ENCODE results near the gene PARD6G. TPM values are rescaled to one million over a fixed set of nuclear protein-coding genes. Genes with fewer than 3 reads are reported as not detected.

PARD6G gene
- total RNA-seq, 1 experiment from 2014 or later, result 0.15 TPM

- no peak for TF ChIP-seq CTCF (conservative IDR thresholded peaks at IDR 0.05)
- no peak for TF ChIP-seq EZH2 (IDR thresholded peaks at IDR 0.05; ENCODE audit: low read depth)
- no peaks in the 10 kb centered on the region for H3K36me3 ChIP-seq (ENCODE audit: low read depth)
- ChIA-PET CTCF (no interaction called here), POLR2A (ENCODE audit: unreplicated experiment) (no interaction called here)
- BruUV-seq (replicated peaks), result no TSS peak
- no peaks in the 10 kb centered on the region for H3K27me3 ChIP-seq (ENCODE audit: insufficient read depth, low read depth)
- no peaks in the 10 kb centered on the region for H3K4me1 ChIP-seq (replicated peaks; ENCODE audit: insufficient read depth)
- no peak overlapping the region for H2AFZ ChIP-seq
- no peak overlapping the region for H3K4me2 ChIP-seq
- H4K20me1 ChIP-seq (ENCODE audit: insufficient read depth), result no peaks in the 10 kb centered on the region; the same call in 1 of the 2 replicates
- H3K4me3 ChIP-seq, result no peak overlapping the region
- no peaks in the 10 kb centered on the region for H3K79me2 ChIP-seq (ENCODE audit: low read depth)
- no peaks in the 10 kb centered on the region for H3K9me2 ChIP-seq (ENCODE audit: insufficient read depth)
- intact Hi-C loops (cut with micrococcal nuclease; ENCODE audit: unreplicated experiment), result no loop called here
- no peak for DNase-seq
- no peaks in the 10 kb centered on the region for H3F3A ChIP-seq (ENCODE audit: insufficient read depth, low read depth)
- no peak overlapping the region for H3K27ac ChIP-seq
- H3K9me3 ChIP-seq (ENCODE audit: insufficient read depth, low read depth), result no peaks in the 10 kb centered on the region
Measured at GRCh38 chr18:80245781-80246444, 1.4 kb downstream of the PARD6G start.

GRCh38 chr18:80244956-80245730 is 2.2 kb downstream of the PARD6G start:
- no peaks in the 10 kb centered on the region for H3K9me2 ChIP-seq (ENCODE audit: insufficient read depth)
- DNase-seq, result no peak
- H3K9me3 ChIP-seq (ENCODE audit: insufficient read depth, low read depth), result no peaks in the 10 kb centered on the region
- H2AFZ ChIP-seq, result no peak overlapping the region
- H3K4me2 ChIP-seq, result no peak overlapping the region
- no peak overlapping the region for H3K4me3 ChIP-seq
- no peaks in the 10 kb centered on the region for H3K36me3 ChIP-seq (ENCODE audit: low read depth)
- CTCF ChIA-PET, result no interaction called here
- H3K27me3 ChIP-seq (ENCODE audit: insufficient read depth, low read depth), result peaks cover 2% of the 10 kb centered on the region; the same call in 1 of the 2 replicates
- POLR2A ChIA-PET (ENCODE audit: unreplicated experiment), result no interaction called here
- H4K20me1 ChIP-seq (ENCODE audit: insufficient read depth), result no peaks in the 10 kb centered on the region; the same call in 1 of the 2 replicates
- H3K27ac ChIP-seq, result no peak overlapping the region
- no peaks in the 10 kb centered on the region for H3K4me1 ChIP-seq (replicated peaks; ENCODE audit: insufficient read depth)
- intact Hi-C loops (cut with micrococcal nuclease; ENCODE audit: unreplicated experiment), result no loop called here
- H3F3A ChIP-seq (ENCODE audit: insufficient read depth, low read depth), result no peaks in the 10 kb centered on the region
- H3K79me2 ChIP-seq (ENCODE audit: low read depth), result no peaks in the 10 kb centered on the region
- no peak for TF ChIP-seq EZH2 (IDR thresholded peaks at IDR 0.05; ENCODE audit: low read depth)
- no peak for TF ChIP-seq CTCF (conservative IDR thresholded peaks at IDR 0.05)
- BruUV-seq (replicated peaks), result no TSS peak

- Histone ChIP-seq H3K27ac (no peak overlapping the region), H3K4me3 (no peak overlapping the region), H3K9me3 (ENCODE audit: insufficient read depth, low read depth) (no peaks in the 10 kb centered on the region), H3K79me2 (ENCODE audit: low read depth) (no peaks in the 10 kb centered on the region), H3K36me3 (ENCODE audit: low read depth) (no peaks in the 10 kb centered on the region), H3K4me2 (no peak overlapping the region), H2AFZ (no peak overlapping the region), H3K4me1 (replicated peaks; ENCODE audit: insufficient read depth) (no peaks in the 10 kb centered on the region), H3F3A (ENCODE audit: insufficient read depth, low read depth) (no peaks in the 10 kb centered on the region), H3K9me2 (ENCODE audit: insufficient read depth) (no peaks in the 10 kb centered on the region), H4K20me1 (ENCODE audit: insufficient read depth) (no peaks in the 10 kb centered on the region; the same call in 1 of the 2 replicates), H3K27me3 (ENCODE audit: insufficient read depth, low read depth) (peaks cover 10% of the 10 kb centered on the region; the same call in 1 of the 2 replicates)
- ChIA-PET CTCF (no interaction called here), POLR2A (ENCODE audit: unreplicated experiment) (no interaction called here)
- no TSS peak for BruUV-seq (replicated peaks)
- intact Hi-C loops (cut with micrococcal nuclease; ENCODE audit: unreplicated experiment), result no loop called here
- DNase-seq, result no peak
- no peak for TF ChIP-seq EZH2 (IDR thresholded peaks at IDR 0.05; ENCODE audit: low read depth)
- no peak for TF ChIP-seq CTCF (conservative IDR thresholded peaks at IDR 0.05)
Measured at GRCh38 chr18:80244167-80244566, 3.1 kb downstream of the PARD6G start.
